Measurements from ENCODE around the gene CAMTA1. TPM values are rescaled to one million over a fixed set of nuclear protein-coding genes. Genes with fewer than 3 reads are reported as not detected.

CAMTA1 gene
- total RNA-seq, 2 donors from 2014 or later, result 36.7 to 51.9 TPM

GRCh38 chr1:6956488-6957159 is 171.4 kb downstream of the CAMTA1 start:
- Mint-ChIP-seq H3K36me3 (ENCODE audit: low read depth) (no peaks in the 10 kb centered on the region), H3K27ac (no peak overlapping the region), H3K4me1 (no peaks in the 10 kb centered on the region), H3K9me3 (no peaks in the 10 kb centered on the region), H3K4me3 (no peak overlapping the region), H3K27me3 (peaks cover 6% of the 10 kb centered on the region)
- ATAC-seq (replicated peaks), result no peak

- H3K4me1 Mint-ChIP-seq, result no peaks in the 10 kb centered on the region
- H3K4me3 Mint-ChIP-seq, result no peak overlapping the region
- ATAC-seq (replicated peaks), result no peak
- no peak overlapping the region for H3K27ac Mint-ChIP-seq
- H3K9me3 Mint-ChIP-seq, result no peaks in the 10 kb centered on the region
- H3K27me3 Mint-ChIP-seq, result peaks cover 6% of the 10 kb centered on the region
- H3K36me3 Mint-ChIP-seq (ENCODE audit: low read depth), result no peaks in the 10 kb centered on the region
These were observed 172.1 kb downstream of the CAMTA1 start for GRCh38 chr1:6957341-6957740.

- ATAC-seq (replicated peaks), result no peak
- H3K27me3 Mint-ChIP-seq, result peaks cover 13% of the 10 kb centered on the region
- H3K9me3 Mint-ChIP-seq, result no peaks in the 10 kb centered on the region
- no peak overlapping the region for H3K4me3 Mint-ChIP-seq
- H3K36me3 Mint-ChIP-seq (ENCODE audit: low read depth), result no peaks in the 10 kb centered on the region
- H3K4me1 Mint-ChIP-seq, result no peaks in the 10 kb centered on the region
- no peak overlapping the region for H3K27ac Mint-ChIP-seq
These were observed 173.3 kb downstream of the CAMTA1 start for GRCh38 chr1:6958407-6959030.

- no peaks in the 10 kb centered on the region for H3K4me1 Mint-ChIP-seq
- ATAC-seq (replicated peaks), result no peak
- peaks cover 19% of the 10 kb centered on the region for H3K27me3 Mint-ChIP-seq
- no peak overlapping the region for H3K4me3 Mint-ChIP-seq
- no peak overlapping the region for H3K27ac Mint-ChIP-seq
- no peaks in the 10 kb centered on the region for H3K9me3 Mint-ChIP-seq
- no peaks in the 10 kb centered on the region for H3K36me3 Mint-ChIP-seq (ENCODE audit: low read depth)
These were observed 174.2 kb downstream of the CAMTA1 start for GRCh38 chr1:6959491-6959890.

GRCh38 chr1:6960291-6960811 is 175.1 kb downstream of the CAMTA1 start:
- no peak overlapping the region for H3K27ac Mint-ChIP-seq
- no peak overlapping the region for H3K4me3 Mint-ChIP-seq
- H3K4me1 Mint-ChIP-seq, result peaks cover 4% of the 10 kb centered on the region
- H3K9me3 Mint-ChIP-seq, result no peaks in the 10 kb centered on the region
- ATAC-seq (replicated peaks), result no peak
- H3K36me3 Mint-ChIP-seq (ENCODE audit: low read depth), result no peaks in the 10 kb centered on the region
- peaks cover 28% of the 10 kb centered on the region for H3K27me3 Mint-ChIP-seq

GRCh38 chr1:6960860-6961259 is 175.6 kb downstream of the CAMTA1 start:
- Mint-ChIP-seq H3K4me1 (peaks cover 4% of the 10 kb centered on the region), H3K9me3 (no peaks in the 10 kb centered on the region), H3K4me3 (no peak overlapping the region), H3K27me3 (peaks cover 32% of the 10 kb centered on the region), H3K27ac (no peak overlapping the region), H3K36me3 (ENCODE audit: low read depth) (no peaks in the 10 kb centered on the region)
- ATAC-seq (replicated peaks), result no peak

GRCh38 chr1:6961289-6961688 is 176.0 kb downstream of the CAMTA1 start:
- peaks cover 4% of the 10 kb centered on the region for H3K4me1 Mint-ChIP-seq
- no peak overlapping the region for H3K27ac Mint-ChIP-seq
- no peaks in the 10 kb centered on the region for H3K9me3 Mint-ChIP-seq
- no peak overlapping the region for H3K4me3 Mint-ChIP-seq
- H3K36me3 Mint-ChIP-seq (ENCODE audit: low read depth), result no peaks in the 10 kb centered on the region
- no peak for ATAC-seq (replicated peaks)
- H3K27me3 Mint-ChIP-seq, result peaks cover 36% of the 10 kb centered on the region

- ATAC-seq (replicated peaks), result peak; percentile 45
- no peak overlapping the region for H3K27ac Mint-ChIP-seq
These were observed 176.7 kb downstream of the CAMTA1 start for GRCh38 chr1:6961905-6962477.

GRCh38 chr1:6962478-6962995 is 177.3 kb downstream of the CAMTA1 start:
- Mint-ChIP-seq H3K4me1 (peaks cover 4% of the 10 kb centered on the region), H3K36me3 (ENCODE audit: low read depth) (no peaks in the 10 kb centered on the region), H3K27ac (no peak overlapping the region), H3K9me3 (no peaks in the 10 kb centered on the region), H3K4me3 (peak overlapping the region; percentile 59), H3K27me3 (peaks cover 39% of the 10 kb centered on the region)
- peak; percentile 68 for ATAC-seq (replicated peaks)

More at GRCh38 chr1:6961905-6962477, 176.7 kb downstream of the CAMTA1 start:
- H3K4me3 Mint-ChIP-seq, result peak overlapping the region; percentile 59
- no peaks in the 10 kb centered on the region for H3K36me3 Mint-ChIP-seq (ENCODE audit: low read depth)
- H3K4me1 Mint-ChIP-seq, result peaks cover 4% of the 10 kb centered on the region
- peaks cover 37% of the 10 kb centered on the region for H3K27me3 Mint-ChIP-seq
- no peaks in the 10 kb centered on the region for H3K9me3 Mint-ChIP-seq

GRCh38 chr1:6962996-6963911 is 178.0 kb downstream of the CAMTA1 start:
- no peak overlapping the region for H3K27ac Mint-ChIP-seq
- peaks cover 47% of the 10 kb centered on the region for H3K27me3 Mint-ChIP-seq
- ATAC-seq (replicated peaks), result peak; percentile 55
- peaks cover 4% of the 10 kb centered on the region for H3K4me1 Mint-ChIP-seq
- H3K4me3 Mint-ChIP-seq, result peak overlapping the region; percentile 59
- H3K36me3 Mint-ChIP-seq (ENCODE audit: low read depth), result no peaks in the 10 kb centered on the region
- H3K9me3 Mint-ChIP-seq, result no peaks in the 10 kb centered on the region

GRCh38 chr1:6963912-6964307 is 178.7 kb downstream of the CAMTA1 start:
- no peak for ATAC-seq (replicated peaks)
- Mint-ChIP-seq H3K27ac (no peak overlapping the region), H3K4me1 (peaks cover 11% of the 10 kb centered on the region), H3K36me3 (ENCODE audit: low read depth) (no peaks in the 10 kb centered on the region), H3K9me3 (no peaks in the 10 kb centered on the region), H3K27me3 (peaks cover 53% of the 10 kb centered on the region), H3K4me3 (peak overlapping the region; percentile 36)

- Mint-ChIP-seq H3K27me3 (peaks cover 58% of the 10 kb centered on the region), H3K9me3 (no peaks in the 10 kb centered on the region), H3K36me3 (ENCODE audit: low read depth) (no peaks in the 10 kb centered on the region), H3K4me3 (no peak overlapping the region), H3K4me1 (peaks cover 15% of the 10 kb centered on the region), H3K27ac (no peak overlapping the region)
- no peak for ATAC-seq (replicated peaks)
These were observed 180.1 kb downstream of the CAMTA1 start for GRCh38 chr1:6965083-6965934.

- Mint-ChIP-seq H3K27me3 (peaks cover 57% of the 10 kb centered on the region), H3K27ac (no peak overlapping the region), H3K4me3 (no peak overlapping the region), H3K9me3 (no peaks in the 10 kb centered on the region), H3K36me3 (ENCODE audit: low read depth) (no peaks in the 10 kb centered on the region), H3K4me1 (peaks cover 15% of the 10 kb centered on the region)
- no peak for ATAC-seq (replicated peaks)
These were observed 180.6 kb downstream of the CAMTA1 start for GRCh38 chr1:6965935-6966241.

Measured in activated T-helper 17 cell treated with anti-CD3 and anti-CD28 coated beads, Interleukin-2, amount 50 U/mL, for 72 hours (primary cell).